ENCODE data around the gene MED7. TPM values are rescaled to one million over a fixed set of nuclear protein-coding genes. Genes with fewer than 3 reads are reported as not detected.

The MED7 gene
- polyA plus RNA-seq, 1 donor from 2014 or later, result 27.2 TPM

DNA sequence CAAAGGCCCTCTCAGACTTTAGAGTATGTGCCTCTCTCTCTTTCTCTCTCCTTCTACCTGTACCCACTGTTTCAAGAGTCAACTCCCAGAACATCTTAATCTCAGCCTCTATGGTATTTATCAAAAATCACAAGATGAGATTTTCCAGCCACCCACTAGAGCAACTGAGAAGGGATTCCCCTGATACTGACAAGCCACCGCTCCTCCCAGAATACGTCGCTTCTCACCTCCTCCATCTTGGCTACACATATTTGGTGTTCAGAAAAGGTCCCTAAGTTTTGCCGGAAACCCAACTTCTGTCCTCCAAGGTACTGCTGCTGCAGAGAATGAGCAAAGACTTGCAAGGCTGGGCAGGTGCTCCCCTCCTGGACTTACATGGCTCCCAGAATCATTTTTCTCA lies 17.3 kb upstream of the MED7 start:
- Histone ChIP-seq H3F3A (ENCODE audit: insufficient read depth, low read length, poor library complexity, severe bottlenecking) (no peaks in the 10 kb centered on the region), H4K20me1 (ENCODE audit: insufficient read depth) (no peaks in the 10 kb centered on the region), H3K4me3 (ENCODE audit: low read length) (no peak overlapping the region), H3K9me2 (ENCODE audit: insufficient read depth, low read length) (no peaks in the 10 kb centered on the region), H3K9ac (ENCODE audit: low read length) (no peak overlapping the region), H3K36me3 (ENCODE audit: insufficient read depth, low read length) (no peaks in the 10 kb centered on the region), H3K9me3 (ENCODE audit: low read length) (no peaks in the 10 kb centered on the region), H3K4me2 (ENCODE audit: low read length) (no peak overlapping the region), H3K79me2 (replicated peaks; ENCODE audit: insufficient read depth, low read length) (no peaks in the 10 kb centered on the region), H2AFZ (ENCODE audit: low read depth, low read length) (no peak overlapping the region), H3K27me3 (ENCODE audit: insufficient read depth, low read depth, low read length) (no peaks in the 10 kb centered on the region), H3K27ac (ENCODE audit: low read length) (no peak overlapping the region)
- TF ChIP-seq SMC3 (conservative IDR thresholded peaks at IDR 0.05; ENCODE audit: poor library complexity), result no peak
- TF ChIP-seq EP300 (conservative IDR thresholded peaks at IDR 0.05; ENCODE audit: poor library complexity, severe bottlenecking), result no peak
- TF ChIP-seq POLR2AphosphoS5 (IDR thresholded peaks at IDR 0.05), result no peak
- TF ChIP-seq, protein P1, sequence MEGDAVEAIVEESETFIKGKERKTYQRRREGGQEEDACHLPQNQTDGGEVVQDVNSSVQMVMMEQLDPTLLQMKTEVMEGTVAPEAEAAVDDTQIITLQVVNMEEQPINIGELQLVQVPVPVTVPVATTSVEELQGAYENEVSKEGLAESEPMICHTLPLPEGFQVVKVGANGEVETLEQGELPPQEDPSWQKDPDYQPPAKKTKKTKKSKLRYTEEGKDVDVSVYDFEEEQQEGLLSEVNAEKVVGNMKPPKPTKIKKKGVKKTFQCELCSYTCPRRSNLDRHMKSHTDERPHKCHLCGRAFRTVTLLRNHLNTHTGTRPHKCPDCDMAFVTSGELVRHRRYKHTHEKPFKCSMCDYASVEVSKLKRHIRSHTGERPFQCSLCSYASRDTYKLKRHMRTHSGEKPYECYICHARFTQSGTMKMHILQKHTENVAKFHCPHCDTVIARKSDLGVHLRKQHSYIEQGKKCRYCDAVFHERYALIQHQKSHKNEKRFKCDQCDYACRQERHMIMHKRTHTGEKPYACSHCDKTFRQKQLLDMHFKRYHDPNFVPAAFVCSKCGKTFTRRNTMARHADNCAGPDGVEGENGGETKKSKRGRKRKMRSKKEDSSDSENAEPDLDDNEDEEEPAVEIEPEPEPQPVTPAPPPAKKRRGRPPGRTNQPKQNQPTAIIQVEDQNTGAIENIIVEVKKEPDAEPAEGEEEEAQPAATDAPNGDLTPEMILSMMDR (IDR thresholded peaks at IDR 0.05; ENCODE audit: poor library complexity, severe bottlenecking), result no peak
- TF ChIP-seq MXI1 (conservative IDR thresholded peaks at IDR 0.05; ENCODE audit: poor library complexity, severe bottlenecking), result no peak
- no peak for TF ChIP-seq TAF1 (IDR thresholded peaks at IDR 0.05; ENCODE audit: low read depth)
- TF ChIP-seq EZH2 (IDR thresholded peaks at IDR 0.05; ENCODE audit: borderline replicate concordance, insufficient read depth, low read length, poor library complexity, severe bottlenecking), result no peak
- no peak for TF ChIP-seq REST (IDR thresholded peaks at IDR 0.05; ENCODE audit: borderline replicate concordance)
- TF ChIP-seq RAD21 (conservative IDR thresholded peaks at IDR 0.05), result no peak

DNA sequence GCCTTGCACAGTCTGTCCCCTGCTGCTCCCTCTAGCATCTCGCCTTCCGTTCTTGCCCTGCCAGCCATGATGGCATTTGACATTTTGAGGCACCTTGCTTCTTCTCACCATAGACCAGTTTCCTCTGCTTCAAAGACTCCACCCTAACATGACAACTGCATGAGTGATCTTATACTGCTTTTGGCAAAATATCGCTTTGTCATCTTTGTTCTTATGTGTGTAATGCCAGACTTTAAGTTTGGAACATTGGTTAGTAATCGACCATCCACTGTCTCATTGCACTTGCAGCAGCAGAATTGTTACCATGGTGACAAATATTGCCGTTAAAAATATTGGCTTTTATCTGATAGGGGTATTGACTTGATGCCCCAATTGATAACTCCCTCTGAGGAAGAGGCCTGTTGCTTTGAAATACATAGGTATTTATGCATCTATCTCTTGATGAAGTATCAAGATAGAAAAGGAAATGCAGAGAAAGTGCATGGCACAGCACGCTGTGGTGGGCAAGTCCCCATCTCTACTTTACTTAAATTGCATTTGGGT lies 16.6 kb upstream of the MED7 start:
- Histone ChIP-seq H3K27me3 (ENCODE audit: insufficient read depth, low read depth, low read length) (no peaks in the 10 kb centered on the region), H3K4me2 (ENCODE audit: low read length) (no peak overlapping the region), H3F3A (ENCODE audit: insufficient read depth, low read length, poor library complexity, severe bottlenecking) (no peaks in the 10 kb centered on the region), H3K9ac (ENCODE audit: low read length) (no peak overlapping the region), H4K20me1 (ENCODE audit: insufficient read depth) (no peaks in the 10 kb centered on the region), H3K4me3 (ENCODE audit: low read length) (no peak overlapping the region), H3K79me2 (replicated peaks; ENCODE audit: insufficient read depth, low read length) (no peaks in the 10 kb centered on the region), H3K9me3 (ENCODE audit: low read length) (no peaks in the 10 kb centered on the region), H3K27ac (ENCODE audit: low read length) (no peak overlapping the region), H3K9me2 (ENCODE audit: insufficient read depth, low read length) (no peaks in the 10 kb centered on the region), H3K36me3 (ENCODE audit: insufficient read depth, low read length) (no peaks in the 10 kb centered on the region), H2AFZ (ENCODE audit: low read depth, low read length) (no peak overlapping the region)
- TF ChIP-seq EZH2 (IDR thresholded peaks at IDR 0.05; ENCODE audit: borderline replicate concordance, insufficient read depth, low read length, poor library complexity, severe bottlenecking) (no peak), RAD21 (conservative IDR thresholded peaks at IDR 0.05) (no peak), TAF1 (IDR thresholded peaks at IDR 0.05; ENCODE audit: low read depth) (no peak), REST (IDR thresholded peaks at IDR 0.05; ENCODE audit: borderline replicate concordance) (no peak), POLR2AphosphoS5 (IDR thresholded peaks at IDR 0.05) (no peak), MXI1 (conservative IDR thresholded peaks at IDR 0.05; ENCODE audit: poor library complexity, severe bottlenecking) (no peak), SMC3 (conservative IDR thresholded peaks at IDR 0.05; ENCODE audit: poor library complexity) (no peak), EP300 (conservative IDR thresholded peaks at IDR 0.05; ENCODE audit: poor library complexity, severe bottlenecking) (no peak)
- TF ChIP-seq, protein P1 (IDR thresholded peaks at IDR 0.05; ENCODE audit: poor library complexity, severe bottlenecking), result no peak

All from neural cell (in vitro differentiated cells).